Measurements from ENCODE around the gene OIT3.

- TF ChIP-seq CTCF (IDR thresholded peaks at IDR 0.05) (no peak), POLR2A (IDR thresholded peaks at IDR 0.05) (no peak)
Observed at GRCh38 chr10:72952189-72952588, 58.6 kb downstream of the OIT3 start.

Data from testis (tissue), 2 donors.